OCI-LY7 (cell line): ENCODE data around the gene SLC25A42. TPM values are rescaled to one million over a fixed set of nuclear protein-coding genes. Genes with fewer than 3 reads are reported as not detected.
A peak's percentile ranks its signal among the peaks of the same experiment; 100 is the strongest.

Experiments used
- BruUV-seq: library from RNA; stranded (reverse); fragments of 400-500 nt; replicated peaks from 2 replicates; lab custom pipeline; 2021; lab: Mats Ljungman, UMichigan
- CTCF ChIA-PET: fragments of 300-600 bp; sonication (Branson Sonifier 250); formaldehyde crosslinking; loops from one replicate; lab custom pipeline; 2022; ENCODE audit warnings: antibody characterized with exemption; ENCODE audit not compliant: unreplicated experiment; lab: Charles Lee
- POLR2A ChIA-PET: fragments of 300-600 bp; sonication (Branson Sonifier 250); formaldehyde crosslinking; loops from one replicate; lab custom pipeline; 2022; ENCODE audit warnings: antibody characterized with exemption; lab: Charles Lee
- DNase-seq: peaks from one replicate; pipeline ENCODE4 v3.0.0-alpha.2; 2015; ENCODE audit warnings: low spot score
- H2AFZ ChIP-seq: fragments of 200-600 bp; sonication (generic), shearing (Covaris generic); 2 replicates; pipeline ENCODE4 v1.6.1; 2014; ENCODE audit warnings: mild to moderate bottlenecking, antibody characterized with exemption, low read length, moderate library complexity
- H3K27ac ChIP-seq: fragments of 200-600 bp; sonication (generic); 2 replicates; pipeline ENCODE4 v1.5.1; 2014; ENCODE audit warnings: mixed run types, low read depth, mild to moderate bottlenecking, moderate library complexity, low read length, inconsistent platforms; ENCODE audit not compliant: poor library complexity, severe bottlenecking
- H3K36me3 ChIP-seq: fragments of 200-600 bp; sonication (generic); 2 replicates; pipeline ENCODE4 v1.6.1; 2014; ENCODE audit warnings: mild to moderate bottlenecking, antibody characterized with exemption, low read length, moderate library complexity, mixed read lengths; ENCODE audit not compliant: insufficient read depth
- H3K4me1 ChIP-seq: fragments of 200-600 bp; sonication (generic); 2 replicates; pipeline ENCODE4 v1.5.1; 2014; ENCODE audit warnings: mild to moderate bottlenecking, low read length; ENCODE audit not compliant: insufficient read depth, poor library complexity, severe bottlenecking
- H3K4me2 ChIP-seq: fragments of 200-600 bp; sonication (generic); 2 replicates; pipeline ENCODE4 v1.6.1; 2014; ENCODE audit warnings: mild to moderate bottlenecking, low read length
- H3K4me3 ChIP-seq: fragments of 200-600 bp; sonication (generic); 2 replicates; pipeline ENCODE4 v1.5.1; 2014; ENCODE audit warnings: mild to moderate bottlenecking, low read depth, low read length; ENCODE audit not compliant: poor library complexity, severe bottlenecking
- H3K79me2 ChIP-seq: fragments of 200-600 bp; sonication (generic); 2 replicates; pipeline ENCODE4 v1.6.1; 2016; ENCODE audit warnings: low read depth, mild to moderate bottlenecking, low read length, moderate library complexity, mixed read lengths; ENCODE audit not compliant: insufficient read depth
- H3K9me2 ChIP-seq: fragments of 200-600 bp; sonication (generic); 2 replicates; pipeline ENCODE4 v1.6.1; 2016; ENCODE audit warnings: mild to moderate bottlenecking, low read length, mixed read lengths; ENCODE audit not compliant: insufficient read depth
- H3K9me3 ChIP-seq: fragments of 200-600 bp; sonication (generic); 2 replicates; pipeline ENCODE4 v1.6.1; 2014; ENCODE audit warnings: mild to moderate bottlenecking, mixed run types, low read length, mixed read lengths
- H4K20me1 ChIP-seq: fragments of 200-600 bp; sonication (generic); 2 replicates; pipeline ENCODE4 v1.6.1; 2014; ENCODE audit warnings: mild to moderate bottlenecking, antibody characterized with exemption, low read length, moderate library complexity, mixed read lengths; ENCODE audit not compliant: insufficient read depth
- EZH2phosphoT487 ChIP-seq: fragments of 200-600 bp; sonication (generic); IDR thresholded peaks from 2 replicates; pipeline ENCODE4 v1.6.1; 2018; ENCODE audit warnings: low read depth, borderline replicate concordance, mild to moderate bottlenecking, mixed run types, antibody characterized with exemption, low read length, moderate library complexity, mixed read lengths
- intact Hi-C: fragments of 100-400 bp; cut with micrococcal nuclease; formaldehyde crosslinking; loops from one replicate; pipeline ENCODE4 v1.10.0; 2022; ENCODE audit not compliant: unreplicated experiment
- total RNA-seq, 2 experiments: library from RNA; depleted of rRNA in 1 of 2; stranded (reverse); fragments of >200 nt in 1 of 2; shearing (Covaris generic) in 1 of 2; gene quantifications; 2 replicates each; pipeline ENCODE4 v1.2.3, GENCODE V29; 2014 to 2022
- TF ChIP-seq, protein P1 (sequence below): fragments of 200-600 bp; sonication (generic); conservative IDR thresholded peaks from 2 replicates; pipeline ENCODE4 v1.5.1; 2014; ENCODE audit warnings: mild to moderate bottlenecking, antibody characterized with exemption, low read length, moderate library complexity, mixed read lengths

Gene SLC25A42
- total RNA-seq, 2 experiments from 2014 or later, result 13.8 to 23.4 TPM

DNA sequence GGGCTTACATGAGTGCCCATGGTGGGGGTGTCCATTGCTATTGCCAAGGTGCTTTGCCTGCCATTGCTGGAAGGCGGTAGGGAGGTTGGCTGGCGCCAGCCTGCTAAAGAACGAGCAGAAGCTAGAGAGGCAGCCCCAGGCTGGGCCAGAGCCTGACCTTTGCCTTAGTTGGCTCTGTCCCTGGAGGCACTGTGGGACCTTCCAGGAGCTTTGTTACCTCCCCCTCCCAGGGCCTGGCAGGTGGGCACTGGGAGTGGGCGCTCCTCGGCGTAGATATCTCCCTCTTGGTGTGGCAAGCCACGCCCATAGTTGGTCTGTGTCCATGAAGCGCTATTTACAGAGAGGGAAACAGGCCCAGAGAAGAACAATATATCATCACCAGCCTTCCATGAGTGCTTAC is 2.3 kb upstream of the SLC25A42 start:
- BruUV-seq, result no TSS peak
- POLR2A ChIA-PET, result no interaction called here

GRCh38 chr19:19062454-19063182 is 1.2 kb upstream of the SLC25A42 start:
- POLR2A ChIA-PET, result interaction anchor here (0.5 to 0.8 kb wide), 4 partner anchors 24 to 339 kb away, joined by 3 to 4 read pairs (median 4); partner anchors contain the start of gene MEF2B
- peak overlapping the region; percentile 86 for H3K4me2 ChIP-seq
- H3K79me2 ChIP-seq, result peaks cover 17% of the 10 kb centered on the region; the same call in 1 of the 2 replicates
- H2AFZ ChIP-seq, result no peak overlapping the region
- no peak for TF ChIP-seq EZH2phosphoT487
- TF ChIP-seq, protein P1, sequence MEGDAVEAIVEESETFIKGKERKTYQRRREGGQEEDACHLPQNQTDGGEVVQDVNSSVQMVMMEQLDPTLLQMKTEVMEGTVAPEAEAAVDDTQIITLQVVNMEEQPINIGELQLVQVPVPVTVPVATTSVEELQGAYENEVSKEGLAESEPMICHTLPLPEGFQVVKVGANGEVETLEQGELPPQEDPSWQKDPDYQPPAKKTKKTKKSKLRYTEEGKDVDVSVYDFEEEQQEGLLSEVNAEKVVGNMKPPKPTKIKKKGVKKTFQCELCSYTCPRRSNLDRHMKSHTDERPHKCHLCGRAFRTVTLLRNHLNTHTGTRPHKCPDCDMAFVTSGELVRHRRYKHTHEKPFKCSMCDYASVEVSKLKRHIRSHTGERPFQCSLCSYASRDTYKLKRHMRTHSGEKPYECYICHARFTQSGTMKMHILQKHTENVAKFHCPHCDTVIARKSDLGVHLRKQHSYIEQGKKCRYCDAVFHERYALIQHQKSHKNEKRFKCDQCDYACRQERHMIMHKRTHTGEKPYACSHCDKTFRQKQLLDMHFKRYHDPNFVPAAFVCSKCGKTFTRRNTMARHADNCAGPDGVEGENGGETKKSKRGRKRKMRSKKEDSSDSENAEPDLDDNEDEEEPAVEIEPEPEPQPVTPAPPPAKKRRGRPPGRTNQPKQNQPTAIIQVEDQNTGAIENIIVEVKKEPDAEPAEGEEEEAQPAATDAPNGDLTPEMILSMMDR, result 0 out of 2 replicates have a peak, but pooled peaks have one; percentile 18
- H3K9me3 ChIP-seq, result no peaks in the 10 kb centered on the region
- H3K4me3 ChIP-seq, result peak overlapping the region; percentile 82
- H4K20me1 ChIP-seq, result no peaks in the 10 kb centered on the region
- peak overlapping the region; percentile 35 for H3K27ac ChIP-seq
- DNase-seq, result peak; percentile 16
- no TSS peak for BruUV-seq
- H3K4me1 ChIP-seq, result peaks cover 31% of the 10 kb centered on the region
- CTCF ChIA-PET, result no interaction called here
- intact Hi-C loops, result loop anchor here (5.0 to 10.0 kb wide), 2 partner anchors 55 to 262 kb away; partner anchors contain the start of genes MAU2 and SUGP1
- no peaks in the 10 kb centered on the region for H3K9me2 ChIP-seq
- H3K36me3 ChIP-seq, result peaks cover 34% of the 10 kb centered on the region

More for the DNA sequence above, 2.3 kb upstream of the SLC25A42 start:
- CTCF ChIA-PET, result no interaction called here
- intact Hi-C loops, result loop anchor here (5.0 to 10.0 kb wide), 2 partner anchors 56 to 263 kb away; partner anchors contain the start of genes MAU2 and SUGP1
- H3K9me3 ChIP-seq, result no peaks in the 10 kb centered on the region
- H2AFZ ChIP-seq, result no peak overlapping the region
- peaks cover 45% of the 10 kb centered on the region for H3K36me3 ChIP-seq
- no peak overlapping the region for H3K4me3 ChIP-seq
- H3K9me2 ChIP-seq, result no peaks in the 10 kb centered on the region
- TF ChIP-seq EZH2phosphoT487, result no peak
- TF ChIP-seq, protein P1, result no peak
- H3K4me2 ChIP-seq, result no peak overlapping the region
- H4K20me1 ChIP-seq, result no peaks in the 10 kb centered on the region
- H3K4me1 ChIP-seq, result peaks cover 20% of the 10 kb centered on the region
- H3K79me2 ChIP-seq, result peaks cover 17% of the 10 kb centered on the region; the same call in 1 of the 2 replicates
- no peak overlapping the region for H3K27ac ChIP-seq
- no peak for DNase-seq
